ENCODE measurements around the gene HLA-DPB1. TPM values are rescaled to one million over a fixed set of nuclear protein-coding genes. Genes with fewer than 3 reads are reported as not detected.

HLA-DPB1 gene
- total and polyA plus RNA-seq, 2 of the 4 experiments (the other 2 are of a cell fraction): 7.7 to 10.7 TPM

- dilution Hi-C loops (cut with HindIII; ENCODE audit: low sequenced_read_pairs, unreplicated experiment): no loop called here
Measured at GRCh38 chr6:33136310-33136900, 60.6 kb downstream of the HLA-DPB1 start.

More at GRCh38 chr6:33136310-33136900, 60.6 kb downstream of the HLA-DPB1 start:
- intact Hi-C loops (cut with micrococcal nuclease): no loop called here
- H2BK20ac ChIP-seq (ENCODE audit: low read depth, low read length): no peak overlapping the region
- H2BK120ac ChIP-seq (ENCODE audit: low read depth, low read length): no peak overlapping the region
- H4K91ac ChIP-seq (ENCODE audit: insufficient read depth, low read depth, low read length): no peak overlapping the region
- CTCF ChIA-PET: interaction anchor here (0.9 to 1.4 kb wide), 3 partner anchors 10 to 17 kb away, joined by 3 to 4 read pairs (median 3); no protein-coding TSS in a partner anchor
- no peak overlapping the region for H3K9ac ChIP-seq (ENCODE audit: low read depth, low read length)
- no peak overlapping the region for H3K4me2 ChIP-seq (ENCODE audit: low read depth, low read length)
- no peak overlapping the region for H2BK5ac ChIP-seq (ENCODE audit: low read depth, low read length, poor library complexity, severe bottlenecking)
- H4K5ac ChIP-seq (ENCODE audit: low read depth, low read length): no peak overlapping the region
- H3K9me1 ChIP-seq (ENCODE audit: insufficient read depth, low read length): no peaks in the 10 kb centered on the region
- no peak overlapping the region for H3K23ac ChIP-seq (ENCODE audit: low read depth, low read length)
- H2AK9ac ChIP-seq (replicated peaks; ENCODE audit: low read depth, low read length, poor library complexity): no peak overlapping the region
- no peak overlapping the region for H4K8ac ChIP-seq (ENCODE audit: low read depth in 2 of 2, low read length in 2 of 2)
- H3K9me3 ChIP-seq (ENCODE audit: control insufficient read depth, insufficient read depth, low read length): peaks cover 2% of the 10 kb centered on the region; the same call in 1 of the 2 replicates
- H3K36me3 ChIP-seq (ENCODE audit: control insufficient read depth, insufficient read depth, low read length): no peaks in the 10 kb centered on the region
- no peaks in the 10 kb centered on the region for H4K20me1 ChIP-seq (ENCODE audit: insufficient read depth, low read length)
- H3K4ac ChIP-seq (ENCODE audit: low read depth, low read length): no peak overlapping the region
- in situ Hi-C loops (cut with MboI; ENCODE audit: low sequenced_read_pairs): no loop called here
- WGBS, 2 experiments (ENCODE audit: extremely low coverage in 2 of 2, insufficient read length in 1 of 2): 80% methylated on average over 1 of the region's 4 CpGs; no CpG with 5 or more reads in 1 of the 2 experiments
- H3K27ac ChIP-seq (ENCODE audit: insufficient read depth, low read length): no peak overlapping the region
- no peak overlapping the region for H2AFZ ChIP-seq (replicated peaks; ENCODE audit: low read length, poor library complexity)
- H2BK15ac ChIP-seq (ENCODE audit: low read depth, low read length): no peak overlapping the region
- no peak overlapping the region for H3K4me3 ChIP-seq (ENCODE audit: insufficient read depth, low read depth, low read length)
- H3K27me3 ChIP-seq (ENCODE audit: control insufficient read depth, insufficient read depth, low read length): peaks cover 23% of the 10 kb centered on the region
- TF ChIP-seq RCOR1 (IDR thresholded peaks at IDR 0.05; ENCODE audit: insufficient replicate concordance, low read length) (no peak), ELK1 (IDR thresholded peaks at IDR 0.05; ENCODE audit: borderline replicate concordance, low read depth, low read length) (no peak), USF2 (IDR thresholded peaks at IDR 0.05; ENCODE audit: low read depth, low read length) (no peak)
- POLR2A ChIA-PET (ENCODE audit: unreplicated experiment): no interaction called here
- no peak for ATAC-seq (ENCODE audit: low read depth)
- H3K4me1 ChIP-seq (ENCODE audit: control insufficient read depth, insufficient read depth, low read length): no peaks in the 10 kb centered on the region
- no peak overlapping the region for H3K56ac ChIP-seq (ENCODE audit: extremely low read depth, insufficient read depth, low read length)
- no TSS peak for BruUV-seq (replicated peaks)
- no peaks in the 10 kb centered on the region for H3K79me1 ChIP-seq (ENCODE audit: low read depth in 1 of 2, low read length in 2 of 2)
- no peak overlapping the region for H2AK5ac ChIP-seq (ENCODE audit: low read depth, low read length)
- DNase-seq: no peak
- no peak overlapping the region for H3K14ac ChIP-seq (replicated peaks; ENCODE audit: low read depth, low read length)
- no peak overlapping the region for H3K18ac ChIP-seq (ENCODE audit: low read depth, low read length)

Other genes starting within 250 kb of the HLA-DPB1 start
- 6.6 and 8.1 TPM in 2 replicates for gene TAP2, start 237.3 kb upstream of the HLA-DPB1 start, total RNA-seq (2012; rRNA removed)
- 11.4 and 13.4 TPM in 2 replicates for gene TAP2, start 237.3 kb upstream of the HLA-DPB1 start, polyA plus RNA-seq (2012; rRNA removed)
- 26.1 and 33.3 TPM in 2 replicates for gene PSMB8, start 231.9 kb upstream of the HLA-DPB1 start, total RNA-seq (2012; rRNA removed)
- 31.6 and 31.8 TPM in 2 replicates for gene PSMB8, start 231.9 kb upstream of the HLA-DPB1 start, polyA plus RNA-seq (2012; rRNA removed)
- gene TAP1, start 222.3 kb upstream of the HLA-DPB1 start, total RNA-seq (2012; rRNA removed): 20.8 and 27.6 TPM in 2 replicates
- gene TAP1, start 222.3 kb upstream of the HLA-DPB1 start, polyA plus RNA-seq (2012; rRNA removed): 19.5 and 20.1 TPM in 2 replicates
- 8.3 and 9.0 TPM in 2 replicates for gene PSMB9, start 221.8 kb upstream of the HLA-DPB1 start, total RNA-seq (2012; rRNA removed)
- gene PSMB9, start 221.8 kb upstream of the HLA-DPB1 start, polyA plus RNA-seq (2012; rRNA removed): 12.6 and 12.8 TPM in 2 replicates
- gene HLA-DMB, start 135.0 kb upstream of the HLA-DPB1 start, total RNA-seq (2012; rRNA removed): 0.18 and 0.28 TPM in 2 replicates
- gene HLA-DMB, start 135.0 kb upstream of the HLA-DPB1 start, polyA plus RNA-seq (2012; rRNA removed): 0.19 and 0.20 TPM in 2 replicates
- gene HLA-DMA, start 122.9 kb upstream of the HLA-DPB1 start, total RNA-seq (2012; rRNA removed): 1.7 and 2.3 TPM in 2 replicates
- 8.3 and 8.4 TPM in 2 replicates for gene HLA-DMA, start 122.9 kb upstream of the HLA-DPB1 start, polyA plus RNA-seq (2012; rRNA removed)
- gene BRD2, start 107.4 kb upstream of the HLA-DPB1 start, total RNA-seq (2012; rRNA removed): 75.8 and 99.5 TPM in 2 replicates
- 140 and 144 TPM in 2 replicates for gene BRD2, start 107.4 kb upstream of the HLA-DPB1 start, polyA plus RNA-seq (2012; rRNA removed)
- not detected in 2 replicates for gene HLA-DOA, start 66.4 kb upstream of the HLA-DPB1 start, total RNA-seq (2012; rRNA removed)
- gene HLA-DOA, start 66.4 kb upstream of the HLA-DPB1 start, polyA plus RNA-seq (2012; rRNA removed): not detected in 2 replicates
- gene HLA-DPA1, start 2.3 kb upstream of the HLA-DPB1 start, total RNA-seq (2012; rRNA removed): not detected in 2 replicates
- not detected in 2 replicates for gene HLA-DPA1, start 2.3 kb upstream of the HLA-DPB1 start, polyA plus RNA-seq (2012; rRNA removed)
- gene COL11A2, start 116.5 kb downstream of the HLA-DPB1 start, total RNA-seq (2012; rRNA removed): under 0.01 TPM in 2 replicates
- gene COL11A2, start 116.5 kb downstream of the HLA-DPB1 start, polyA plus RNA-seq (2012; rRNA removed): 0.38 and 0.52 TPM in 2 replicates
- 16.7 and 18.6 TPM in 2 replicates for gene RXRB, start 124.7 kb downstream of the HLA-DPB1 start, total RNA-seq (2012; rRNA removed)
- gene RXRB, start 124.7 kb downstream of the HLA-DPB1 start, polyA plus RNA-seq (2012; rRNA removed): 46.9 and 53.7 TPM in 2 replicates
- gene SLC39A7, start 124.9 kb downstream of the HLA-DPB1 start, total RNA-seq (2012; rRNA removed): 134 and 135 TPM in 2 replicates
- 196 and 208 TPM in 2 replicates for gene SLC39A7, start 124.9 kb downstream of the HLA-DPB1 start, polyA plus RNA-seq (2012; rRNA removed)
- 1.6 and 1.9 TPM in 2 replicates for gene HSD17B8, start 128.7 kb downstream of the HLA-DPB1 start, total RNA-seq (2012; rRNA removed)
- 3.4 and 4.3 TPM in 2 replicates for gene HSD17B8, start 128.7 kb downstream of the HLA-DPB1 start, polyA plus RNA-seq (2012; rRNA removed)
- gene RING1, start 132.5 kb downstream of the HLA-DPB1 start, total RNA-seq (2012; rRNA removed): 14.9 and 16.4 TPM in 2 replicates
- 38.2 and 40.8 TPM in 2 replicates for gene RING1, start 132.5 kb downstream of the HLA-DPB1 start, polyA plus RNA-seq (2012; rRNA removed)
- gene VPS52, start 195.9 kb downstream of the HLA-DPB1 start, total RNA-seq (2012; rRNA removed): 26.4 and 29.8 TPM in 2 replicates
- 54.6 and 57.8 TPM in 2 replicates for gene VPS52, start 195.9 kb downstream of the HLA-DPB1 start, polyA plus RNA-seq (2012; rRNA removed)
- gene RPS18, start 196.1 kb downstream of the HLA-DPB1 start, total RNA-seq (2012; rRNA removed): 6,097 and 6,577 TPM in 2 replicates
- gene RPS18, start 196.1 kb downstream of the HLA-DPB1 start, polyA plus RNA-seq (2012; rRNA removed): 8,417 and 8,876 TPM in 2 replicates
- gene B3GALT4, start 201.1 kb downstream of the HLA-DPB1 start, total RNA-seq (2012; rRNA removed): 0.72 and 0.83 TPM in 2 replicates
- gene B3GALT4, start 201.1 kb downstream of the HLA-DPB1 start, polyA plus RNA-seq (2012; rRNA removed): 0.49 and 0.70 TPM in 2 replicates
- 68.9 and 73.8 TPM in 2 replicates for gene WDR46, start 213.2 kb downstream of the HLA-DPB1 start, total RNA-seq (2012; rRNA removed)
- gene WDR46, start 213.2 kb downstream of the HLA-DPB1 start, polyA plus RNA-seq (2012; rRNA removed): 81.6 and 88.0 TPM in 2 replicates
- gene PFDN6, start 213.6 kb downstream of the HLA-DPB1 start, total RNA-seq (2012; rRNA removed): 24.4 and 41.7 TPM in 2 replicates
- gene PFDN6, start 213.6 kb downstream of the HLA-DPB1 start, polyA plus RNA-seq (2012; rRNA removed): 76.5 and 92.1 TPM in 2 replicates
- 4.1 and 4.4 TPM in 2 replicates for gene RGL2, start 223.0 kb downstream of the HLA-DPB1 start, total RNA-seq (2012; rRNA removed)
- 26.9 TPM in 2 replicates for gene RGL2, start 223.0 kb downstream of the HLA-DPB1 start, polyA plus RNA-seq (2012; rRNA removed)
- 12.5 and 13.1 TPM in 2 replicates for gene TAPBP, start 238.1 kb downstream of the HLA-DPB1 start, total RNA-seq (2012; rRNA removed)
- gene TAPBP, start 238.1 kb downstream of the HLA-DPB1 start, polyA plus RNA-seq (2012; rRNA removed): 62.5 and 63.3 TPM in 2 replicates
- 5.8 and 6.8 TPM in 2 replicates for gene ZBTB22, start 241.8 kb downstream of the HLA-DPB1 start, total RNA-seq (2012; rRNA removed)
- 12.7 and 13.0 TPM in 2 replicates for gene ZBTB22, start 241.8 kb downstream of the HLA-DPB1 start, polyA plus RNA-seq (2012; rRNA removed)
- gene DAXX, start 247.0 kb downstream of the HLA-DPB1 start, total RNA-seq (2012; rRNA removed): 77.8 and 92.2 TPM in 2 replicates
- 75.9 and 87.2 TPM in 2 replicates for gene DAXX, start 247.0 kb downstream of the HLA-DPB1 start, polyA plus RNA-seq (2012; rRNA removed)

Measured in IMR-90 (cell line).